OCI-LY3 (cell line): ENCODE results near the gene BRI3BP.

Source experiments
- EZH2phosphoT487 ChIP-seq: fragments of 200-600 bp; shearing (Covaris generic); IDR thresholded peaks from 2 replicates; pipeline ENCODE4 v1.6.1; 2018; ENCODE audit warnings: antibody characterized with exemption, mixed run types, low read depth
- TF ChIP-seq, protein P1 (sequence below): fragments of 200-600, 300-600 bp; sonication (generic); IDR thresholded peaks from 2 replicates; pipeline ENCODE4 v1.5.1; 2014; ENCODE audit warnings: antibody characterized with exemption, low read length, low read depth

DNA sequence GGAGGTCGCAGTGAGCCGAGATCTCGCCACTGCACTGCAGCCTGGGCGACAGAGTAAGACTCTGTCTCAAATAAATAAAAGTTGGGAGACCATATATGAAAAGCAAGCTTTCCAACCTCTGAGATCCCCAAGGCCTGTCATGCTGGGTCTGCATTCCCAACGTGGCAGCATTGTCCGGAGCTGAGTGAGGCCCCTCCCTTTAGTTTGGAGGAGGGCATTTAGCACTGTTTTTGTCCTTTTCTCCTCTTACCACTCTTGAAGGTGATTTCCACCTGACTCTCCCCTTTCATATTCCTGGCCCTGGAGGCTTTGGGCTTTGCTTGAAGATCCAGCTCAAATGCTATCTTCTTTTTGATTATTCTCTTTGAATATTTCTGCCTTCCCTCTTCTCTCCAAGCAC, 74.9 kb downstream of the BRI3BP start:
- TF ChIP-seq, protein P1, sequence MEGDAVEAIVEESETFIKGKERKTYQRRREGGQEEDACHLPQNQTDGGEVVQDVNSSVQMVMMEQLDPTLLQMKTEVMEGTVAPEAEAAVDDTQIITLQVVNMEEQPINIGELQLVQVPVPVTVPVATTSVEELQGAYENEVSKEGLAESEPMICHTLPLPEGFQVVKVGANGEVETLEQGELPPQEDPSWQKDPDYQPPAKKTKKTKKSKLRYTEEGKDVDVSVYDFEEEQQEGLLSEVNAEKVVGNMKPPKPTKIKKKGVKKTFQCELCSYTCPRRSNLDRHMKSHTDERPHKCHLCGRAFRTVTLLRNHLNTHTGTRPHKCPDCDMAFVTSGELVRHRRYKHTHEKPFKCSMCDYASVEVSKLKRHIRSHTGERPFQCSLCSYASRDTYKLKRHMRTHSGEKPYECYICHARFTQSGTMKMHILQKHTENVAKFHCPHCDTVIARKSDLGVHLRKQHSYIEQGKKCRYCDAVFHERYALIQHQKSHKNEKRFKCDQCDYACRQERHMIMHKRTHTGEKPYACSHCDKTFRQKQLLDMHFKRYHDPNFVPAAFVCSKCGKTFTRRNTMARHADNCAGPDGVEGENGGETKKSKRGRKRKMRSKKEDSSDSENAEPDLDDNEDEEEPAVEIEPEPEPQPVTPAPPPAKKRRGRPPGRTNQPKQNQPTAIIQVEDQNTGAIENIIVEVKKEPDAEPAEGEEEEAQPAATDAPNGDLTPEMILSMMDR: no peak
- TF ChIP-seq EZH2phosphoT487: no peak
